NCI-H460 (cell line): ENCODE measurements around the gene RHAG. TPM values are rescaled to one million over a fixed set of nuclear protein-coding genes. Genes with fewer than 3 reads are reported as not detected.
"Not testable (repeated sequence)": the region's sequence is repeated elsewhere in the genome, so short reads cannot be mapped to it uniquely, and the experiment has no call there.

ENCODE experiments used
- DNase-seq: peaks from one replicate; pipeline ENCODE4 v3.0.0-alpha.2; 2016; ENCODE audit warnings: low read depth; ENCODE audit errors: extremely low read depth
- total RNA-seq: library from RNA; depleted of rRNA; stranded (reverse); fragments of >200 nt; shearing (Covaris generic); gene quantifications from 2 replicates; pipeline ENCODE4 v1.2.3, GENCODE V29; 2014

RHAG gene
- total RNA-seq, 1 experiment from 2014 or later: not detected

GRCh38 chr6:49637350-49637731 is 702 bp upstream of the RHAG start:
- no peak for DNase-seq

GRCh38 chr6:49635978-49636712 is 494 bp downstream of the RHAG start:
- DNase-seq: no peak

- no peak for DNase-seq
Measured at GRCh38 chr6:49635480-49635879, 1.2 kb downstream of the RHAG start.

DNA sequence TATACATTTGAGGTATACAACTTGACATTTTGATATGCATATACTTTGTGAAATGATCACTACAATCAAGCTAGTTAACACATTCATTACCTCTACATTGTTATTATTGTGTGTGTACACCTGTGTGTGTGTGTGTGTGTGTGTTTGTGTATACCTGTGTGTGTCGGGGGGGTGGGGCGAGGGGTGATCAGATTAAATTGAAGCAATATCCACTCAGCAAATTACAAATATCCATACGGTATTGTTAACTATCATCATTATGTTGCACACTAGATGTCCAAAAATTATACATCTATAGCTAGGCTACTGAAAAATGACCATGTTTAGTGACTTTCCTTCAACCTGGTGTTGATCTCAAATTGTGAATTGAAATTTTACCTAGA is 1.8 kb downstream of the RHAG start:
- DNase-seq: no peak

GRCh38 chr6:49634092-49634835 is 2.4 kb downstream of the RHAG start:
- peak; percentile 1 for DNase-seq

- no peak for DNase-seq
Measured at GRCh38 chr6:49633541-49633940, 3.1 kb downstream of the RHAG start.

DNA sequence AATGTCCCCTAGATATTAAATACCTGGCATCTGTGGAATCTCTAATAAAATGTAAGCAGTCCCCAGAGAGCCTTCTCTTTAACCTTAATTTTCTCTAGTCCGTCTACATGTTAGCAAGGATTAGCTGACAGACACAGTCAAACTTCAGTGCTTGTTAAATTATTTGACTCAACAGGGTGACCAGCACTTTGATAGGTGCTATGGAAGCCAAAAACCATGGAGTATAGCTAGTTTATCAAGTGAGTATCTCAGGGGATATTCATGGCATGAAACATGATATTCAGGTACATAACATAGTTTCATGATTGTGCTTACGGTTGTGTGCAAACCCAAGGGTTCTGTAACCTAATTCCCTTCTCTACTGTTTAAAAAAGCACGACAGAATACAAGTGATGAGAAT is 3.9 kb downstream of the RHAG start:
- no peak for DNase-seq

DNA sequence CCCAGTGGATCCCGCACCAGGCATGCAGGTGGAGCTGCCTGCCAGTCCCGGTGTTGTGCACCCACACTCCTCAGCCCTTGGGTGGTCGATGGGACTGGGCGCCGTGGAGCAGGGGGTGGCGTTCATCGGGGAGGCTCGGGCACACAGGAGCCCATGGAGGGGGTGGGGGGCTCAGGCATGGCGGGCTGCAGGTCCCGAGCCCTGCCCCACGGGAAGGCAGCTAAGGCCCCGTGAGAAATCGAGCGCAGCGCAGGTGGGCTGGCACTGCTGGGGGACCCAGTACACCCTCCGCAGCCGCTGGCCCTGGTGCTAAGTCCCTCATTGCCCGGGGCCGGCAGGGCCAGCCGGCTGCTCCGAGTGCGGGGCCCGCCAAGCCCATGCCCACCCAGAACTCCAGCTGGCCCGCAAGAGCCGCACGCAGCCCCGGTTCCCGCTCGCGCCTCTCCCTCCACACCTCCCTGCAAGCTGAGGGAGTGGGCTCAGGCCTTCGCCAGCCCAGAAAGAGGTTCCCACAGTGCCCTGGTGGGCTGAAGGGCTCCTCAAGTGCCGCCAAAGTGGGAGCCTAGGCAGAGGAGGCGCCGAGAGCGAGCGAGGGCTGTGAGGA is 7.1 kb downstream of the RHAG start:
- not testable (repeated sequence) for DNase-seq

GRCh38 chr6:49626811-49627210 is 9.8 kb downstream of the RHAG start:
- DNase-seq: no peak

DNA sequence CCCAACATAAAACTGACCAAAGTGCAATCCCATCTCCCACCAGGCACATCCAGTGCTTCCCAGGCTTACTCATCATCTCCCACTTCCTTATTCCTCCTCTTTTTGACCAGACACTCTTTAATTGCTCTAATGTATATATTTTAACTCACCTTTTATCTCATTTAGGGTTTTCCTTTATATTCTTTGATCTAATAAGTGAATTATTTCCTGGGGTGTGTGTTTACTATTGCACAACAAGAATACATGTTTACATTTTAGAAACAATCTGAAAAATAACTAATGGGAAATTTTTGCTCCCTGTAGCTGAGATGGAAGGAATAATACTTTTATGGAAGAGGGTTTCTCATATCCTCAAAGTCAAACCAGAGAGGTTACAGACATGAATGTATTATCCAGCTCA is 18.4 kb downstream of the RHAG start:
- DNase-seq: no peak

DNA sequence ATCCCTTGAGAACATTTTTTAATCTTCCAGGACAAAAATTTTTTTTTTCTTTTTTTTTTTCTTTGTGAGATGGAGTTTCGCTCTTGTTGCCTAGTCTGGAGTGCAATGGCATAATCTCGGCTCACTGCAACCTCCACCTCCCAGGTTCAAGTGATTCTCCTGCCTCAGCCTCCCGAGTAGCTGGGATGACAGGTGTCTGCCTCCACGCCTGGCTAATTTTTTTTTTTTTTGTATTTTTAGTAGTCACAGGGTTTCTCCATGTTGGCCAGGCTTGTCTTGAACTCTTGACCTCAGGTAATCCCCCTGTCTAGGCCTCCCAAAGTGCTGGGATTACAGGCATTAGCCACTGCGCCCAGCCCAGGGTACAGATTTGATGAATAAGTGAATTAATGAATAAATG is 22.5 kb downstream of the RHAG start:
- not testable (repeated sequence) for DNase-seq

DNA sequence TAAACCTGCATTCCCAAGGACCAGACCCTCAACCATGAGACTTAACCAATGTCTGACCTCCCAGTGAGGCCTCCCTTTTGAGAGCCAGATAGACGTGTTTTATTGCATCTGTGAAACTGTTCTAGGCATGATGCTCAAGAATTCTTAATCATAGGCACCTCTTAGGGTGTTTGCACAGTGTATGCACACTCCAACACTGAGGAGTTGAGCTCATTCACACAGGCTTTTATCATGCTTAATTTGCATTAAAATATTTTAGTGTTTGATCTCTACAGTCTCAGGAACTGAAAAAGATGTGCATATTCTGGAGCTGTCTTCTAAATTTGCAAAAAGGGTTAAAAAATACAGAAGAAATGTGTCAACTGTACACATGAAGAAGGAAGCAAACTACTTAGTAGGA is 27.4 kb downstream of the RHAG start:
- no peak for DNase-seq

DNA sequence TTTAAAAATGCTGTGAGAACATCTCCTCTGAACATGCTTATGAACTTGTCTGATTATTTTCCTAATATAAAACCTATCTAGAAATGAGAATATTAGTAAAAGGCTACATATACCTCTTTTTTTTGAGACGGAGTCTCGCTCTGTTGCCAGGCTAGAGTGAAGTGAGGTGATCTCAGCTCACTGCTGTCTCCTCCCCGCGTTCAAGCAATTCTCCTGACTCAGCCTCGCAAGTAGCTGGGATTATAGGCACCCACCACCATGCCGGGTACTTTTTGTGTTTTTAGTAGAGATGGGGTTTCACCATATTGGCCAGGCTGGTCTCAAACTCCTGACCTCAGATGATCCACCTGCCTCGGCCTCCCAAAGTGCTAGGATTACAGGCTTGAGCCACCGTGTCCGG is 28.4 kb downstream of the RHAG start:
- not testable (repeated sequence) for DNase-seq

- no peak for DNase-seq
Measured at GRCh38 chr6:49607391-49607982, 29.2 kb downstream of the RHAG start.

- DNase-seq: peak; percentile 84
Measured at GRCh38 chr6:49606721-49607390, 29.8 kb downstream of the RHAG start.

- DNase-seq: not testable (repeated sequence)
Measured at GRCh38 chr6:49604080-49604479, 32.6 kb downstream of the RHAG start.

- DNase-seq: not testable (repeated sequence)
Measured at GRCh38 chr6:49587262-49587661, 49.4 kb downstream of the RHAG start.

GRCh38 chr6:49582529-49582928 is 54.1 kb downstream of the RHAG start:
- no peak for DNase-seq

DNA sequence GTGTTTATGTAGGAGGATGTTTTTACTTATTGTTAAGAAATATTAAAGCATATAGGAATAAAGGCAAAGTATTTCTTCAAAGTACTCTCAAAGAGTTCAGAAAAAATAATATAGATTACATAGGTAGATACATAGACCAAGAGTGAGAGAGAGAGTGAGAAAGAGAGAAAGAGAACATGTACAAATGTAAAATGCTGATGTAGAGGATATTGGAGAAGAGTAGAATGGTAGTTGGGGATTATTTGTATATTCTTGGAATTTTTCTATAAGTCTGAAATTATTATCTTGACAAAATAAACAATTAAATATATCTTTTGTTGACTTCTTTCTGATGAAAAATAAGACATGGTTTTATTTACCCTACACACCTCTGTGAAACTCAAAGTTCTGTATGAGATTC is 57.0 kb downstream of the RHAG start:
- DNase-seq: no peak

- no peak for DNase-seq
Measured at GRCh38 chr6:49576618-49577017, 60.0 kb downstream of the RHAG start.
